DMS79 (cell line): ENCODE measurements around the gene EPB41L1.
A peak's percentile ranks its signal among the peaks of the same experiment; 100 is the strongest.
"Not testable (repeated sequence)": the region's sequence is repeated elsewhere in the genome, so short reads cannot be mapped to it uniquely, and the experiment has no call there.

Experiments used
- DNase-seq: peaks from one replicate; lab custom pipeline; 2025; lab: John Stamatoyannopoulos, UW

EPB41L1 gene

GRCh38 chr20:36126836-36127527, 27.6 kb upstream of the EPB41L1 start:
- no peak for DNase-seq

- DNase-seq = no peak
These were observed 25.9 kb upstream of the EPB41L1 start for GRCh38 chr20:36128463-36129159.

GRCh38 chr20:36129160-36129543, 25.4 kb upstream of the EPB41L1 start:
- DNase-seq = no peak

- no peak for DNase-seq
These were observed 24.1 kb upstream of the EPB41L1 start for GRCh38 chr20:36130390-36130789.

GRCh38 chr20:36132802-36133211, 21.7 kb upstream of the EPB41L1 start:
- no peak for DNase-seq

- DNase-seq = no peak
These were observed 20.7 kb upstream of the EPB41L1 start for GRCh38 chr20:36133821-36134220.

- no peak for DNase-seq
These were observed 19.4 kb upstream of the EPB41L1 start for GRCh38 chr20:36135159-36135558.

GRCh38 chr20:36135821-36136220, 18.7 kb upstream of the EPB41L1 start:
- DNase-seq = no peak

GRCh38 chr20:36137313-36137712, 17.2 kb upstream of the EPB41L1 start:
- not testable (repeated sequence) for DNase-seq

- no peak for DNase-seq
These were observed 13.2 kb upstream of the EPB41L1 start for GRCh38 chr20:36141310-36141709.

GRCh38 chr20:36144336-36144735, 10.2 kb upstream of the EPB41L1 start:
- DNase-seq = no peak

GRCh38 chr20:36145877-36146707, 8.4 kb upstream of the EPB41L1 start:
- no peak for DNase-seq

- DNase-seq = no peak
These were observed 6.8 kb upstream of the EPB41L1 start for GRCh38 chr20:36147690-36148089.

- DNase-seq = no peak
These were observed 6.1 kb upstream of the EPB41L1 start for GRCh38 chr20:36148439-36148838.

GRCh38 chr20:36149012-36149411, 5.5 kb upstream of the EPB41L1 start:
- no peak for DNase-seq

GRCh38 chr20:36149469-36149868, 5.1 kb upstream of the EPB41L1 start:
- no peak for DNase-seq

GRCh38 chr20:36150489-36150846, 4.1 kb upstream of the EPB41L1 start:
- DNase-seq = no peak

GRCh38 chr20:36150847-36151539, 3.5 kb upstream of the EPB41L1 start:
- DNase-seq = no peak

GRCh38 chr20:36152261-36152660, 2.3 kb upstream of the EPB41L1 start:
- DNase-seq = no peak

- no peak for DNase-seq
These were observed 1.3 kb upstream of the EPB41L1 start for GRCh38 chr20:36153204-36153603.

GRCh38 chr20:36153736-36154699, 522 bp upstream of the EPB41L1 start:
- DNase-seq = peak; percentile 36
